T47D (cell line): Measurements from ENCODE around the gene CDH11.

Experiments used
- DNase-seq, 2 experiments: peaks; one replicate each; pipeline versions ENCODE4 v3.0.0 to v3.0.0-alpha.2; 2011 to 2012; ENCODE audit warnings: low read depth in 1 of 2, low spot score in 1 of 2
- JUND ChIP-seq: IDR thresholded peaks from 2 replicates; pipeline ENCODE4 v1.6.1; 2012; ENCODE audit warnings: low read depth
- in situ Hi-C: cut with HindIII; loops from 2 replicates; pipeline ENCODE4 v1.10.0; 2016; ENCODE audit warnings: low sequenced_read_pairs, low pct_unique_long_range_greater_than_20kb

Gene CDH11

GRCh38 chr16:65061935-65062518 lies 59.8 kb downstream of the CDH11 start:
- DNase-seq = no peak
- in situ Hi-C loops = no loop called here
- TF ChIP-seq JUND = no peak

DNA sequence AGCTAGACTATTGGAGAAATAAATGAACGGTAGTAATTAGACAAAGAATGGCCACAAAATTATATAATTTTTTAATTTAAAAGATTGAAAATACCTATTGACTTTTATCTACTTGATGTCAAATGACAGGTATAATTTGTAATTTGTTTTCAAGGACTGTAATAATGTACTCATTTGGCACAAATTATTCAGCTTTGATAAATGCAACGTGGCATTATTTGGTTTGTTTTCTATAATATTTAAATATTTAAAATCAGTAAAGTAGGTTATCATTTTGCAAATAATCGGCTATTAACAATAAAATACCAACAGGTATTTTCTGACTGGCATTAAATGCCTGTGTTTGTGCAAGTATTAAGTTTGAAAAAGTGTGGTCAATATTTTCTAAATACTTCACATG lies 60.6 kb downstream of the CDH11 start:
- DNase-seq = no peak
- in situ Hi-C loops = no loop called here
- TF ChIP-seq JUND = no peak

GRCh38 chr16:65059406-65059980 lies 62.4 kb downstream of the CDH11 start:
- TF ChIP-seq JUND = no peak
- in situ Hi-C loops = no loop called here

GRCh38 chr16:65057184-65057583 lies 64.7 kb downstream of the CDH11 start:
- DNase-seq = no peak
- in situ Hi-C loops = no loop called here
- no peak for TF ChIP-seq JUND

More at GRCh38 chr16:65059406-65059980, 62.4 kb downstream of the CDH11 start:
- DNase-seq = no peak

GRCh38 chr16:65054457-65054856 lies 67.4 kb downstream of the CDH11 start:
- TF ChIP-seq JUND = no peak
- DNase-seq = no peak
- in situ Hi-C loops = no loop called here

DNA sequence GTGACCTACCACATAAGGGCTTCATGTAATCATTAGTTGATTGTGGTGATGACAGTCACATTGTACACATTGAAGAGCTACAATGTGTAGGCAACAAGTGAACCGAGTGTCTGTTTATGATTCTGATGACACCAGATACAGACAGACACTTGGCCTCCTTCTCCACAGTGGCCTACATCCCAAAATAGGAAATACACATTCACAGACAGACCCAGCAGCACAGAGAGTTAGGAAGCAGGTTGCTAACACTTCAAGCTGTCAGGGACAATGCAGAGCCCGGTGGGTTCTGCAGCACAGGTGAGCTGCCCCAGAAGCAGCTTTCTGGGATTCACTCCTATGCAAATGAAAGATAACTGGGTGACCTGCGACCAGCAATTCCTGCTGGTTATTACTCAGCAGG lies 72.2 kb downstream of the CDH11 start:
- no peak for TF ChIP-seq JUND
- no peak for DNase-seq
- in situ Hi-C loops = no loop called here

DNA sequence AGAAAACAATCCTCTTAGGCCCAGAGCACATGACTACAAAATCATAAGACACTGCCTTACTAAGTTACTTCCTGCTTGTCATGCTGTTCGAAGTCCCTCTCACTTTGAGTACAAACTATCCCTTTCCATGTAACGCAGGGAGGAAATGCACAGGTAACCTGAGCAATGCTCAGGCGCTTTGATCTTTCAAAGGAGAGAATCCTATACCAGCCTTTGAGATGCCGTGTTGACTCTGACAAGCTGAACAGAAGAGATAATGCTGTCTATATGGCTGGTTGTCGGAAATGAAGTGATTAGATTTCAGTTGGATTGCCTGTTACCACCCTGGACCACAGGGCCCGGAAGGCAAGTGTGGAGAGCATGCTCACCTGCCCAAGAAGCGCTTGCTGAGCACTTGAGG lies 75.9 kb downstream of the CDH11 start:
- in situ Hi-C loops = no loop called here
- TF ChIP-seq JUND = no peak
- DNase-seq = no peak

DNA sequence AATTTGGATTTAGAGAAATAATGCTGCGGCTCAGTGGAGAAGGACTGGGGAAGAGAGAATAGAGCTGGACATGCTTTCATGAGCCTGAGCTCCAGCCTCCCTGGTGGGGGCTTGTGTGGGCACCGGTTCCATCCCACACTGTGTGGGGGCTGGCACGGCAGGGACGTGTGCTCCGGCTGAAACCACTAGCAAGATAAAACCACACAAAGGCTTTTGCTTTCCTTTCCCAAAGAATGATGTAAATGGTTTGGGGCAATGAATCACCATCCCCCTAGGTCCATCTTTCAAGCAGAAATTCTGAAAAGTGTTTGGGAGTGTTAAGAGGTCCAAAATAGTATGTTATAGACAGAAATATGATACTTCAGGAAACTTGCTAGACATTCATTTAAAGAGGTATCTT lies 77.0 kb downstream of the CDH11 start:
- DNase-seq = no peak
- in situ Hi-C loops = no loop called here
- no peak for TF ChIP-seq JUND

DNA sequence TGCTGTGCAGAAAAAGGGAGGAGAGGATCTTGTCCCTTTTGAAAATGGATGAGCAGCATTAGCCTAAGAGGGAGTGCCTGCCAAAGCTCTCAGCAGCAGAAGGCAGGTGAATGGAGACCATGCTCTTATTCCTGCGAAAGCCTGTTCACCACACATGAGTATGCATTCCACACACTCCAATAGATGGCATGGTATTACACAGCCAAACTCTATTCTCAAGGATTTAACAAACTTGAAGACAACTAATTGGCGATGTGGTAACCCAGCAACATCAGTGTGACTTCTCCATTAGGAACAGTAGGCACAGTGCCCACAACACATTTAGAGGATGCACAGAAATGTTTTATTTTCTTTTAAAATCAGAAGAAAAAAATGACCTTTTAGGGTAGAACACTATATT lies 77.8 kb downstream of the CDH11 start:
- DNase-seq = no peak
- in situ Hi-C loops = no loop called here
- TF ChIP-seq JUND = no peak

GRCh38 chr16:65042438-65043365 lies 79.2 kb downstream of the CDH11 start:
- no peak for TF ChIP-seq JUND
- in situ Hi-C loops = no loop called here
- no peak for DNase-seq

DNA sequence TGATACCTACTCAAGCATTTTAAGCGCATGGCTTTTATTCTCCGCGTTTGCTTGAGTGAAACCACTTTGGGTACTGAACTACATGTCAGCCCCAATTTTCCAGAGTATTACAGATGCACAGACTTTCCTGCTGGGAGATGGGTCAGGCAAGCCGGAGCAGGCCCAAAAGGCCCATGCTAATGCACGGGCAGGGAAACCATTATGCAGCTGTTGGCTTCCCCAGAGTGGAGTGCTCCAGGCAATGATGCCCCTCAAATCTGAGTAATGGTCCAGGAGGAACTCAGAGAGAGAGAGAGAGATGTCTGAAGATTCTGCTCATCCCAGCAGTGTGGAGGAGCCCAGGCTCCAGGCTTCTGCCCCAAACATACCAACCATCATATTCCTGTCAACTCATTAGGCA lies 80.2 kb downstream of the CDH11 start:
- in situ Hi-C loops = no loop called here
- no peak for TF ChIP-seq JUND
- no peak for DNase-seq

DNA sequence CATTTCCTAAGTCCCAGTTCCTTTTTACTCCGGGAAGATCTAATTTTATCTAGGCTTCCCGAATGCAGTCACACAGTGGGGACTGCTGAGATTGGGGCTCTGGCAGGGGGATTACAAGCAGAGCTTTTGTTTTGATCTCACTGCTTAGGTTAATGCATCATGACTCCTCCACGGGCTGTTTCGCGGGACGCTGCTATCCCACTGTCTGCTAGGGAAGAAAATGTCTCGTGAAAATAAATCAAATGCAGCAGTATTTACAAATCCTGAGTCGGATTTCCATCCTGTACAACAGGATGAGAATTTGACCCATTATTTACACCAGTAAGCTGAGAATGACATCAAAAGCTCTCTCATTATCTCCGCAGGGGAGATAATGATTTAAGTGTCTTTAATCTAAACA lies 83.8 kb downstream of the CDH11 start:
- DNase-seq = no peak
- in situ Hi-C loops = no loop called here
- no peak for TF ChIP-seq JUND

DNA sequence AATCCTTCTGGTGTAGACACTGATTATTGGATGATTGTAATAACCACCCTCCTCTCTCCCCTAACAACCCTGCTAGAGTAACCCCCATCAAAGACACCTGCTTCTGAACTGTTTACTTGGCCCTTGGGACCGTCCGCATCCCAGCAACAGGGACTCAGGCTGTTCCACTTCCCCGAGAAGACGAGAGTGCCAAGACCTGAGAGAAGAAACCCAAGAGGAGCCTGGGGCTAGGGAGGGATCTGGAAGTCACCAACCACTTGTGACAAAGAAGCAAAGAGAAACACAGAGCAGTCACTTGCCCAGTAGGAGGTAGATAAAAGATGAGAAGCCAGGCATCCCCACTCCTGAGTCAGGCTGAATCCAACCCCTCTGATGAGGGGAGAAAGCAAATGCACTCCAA lies 84.3 kb downstream of the CDH11 start:
- TF ChIP-seq JUND = no peak
- DNase-seq = no peak
- in situ Hi-C loops = no loop called here
